Measurements from ENCODE around the gene TULP4. TPM values are rescaled to one million over a fixed set of nuclear protein-coding genes. Genes with fewer than 3 reads are reported as not detected.

TULP4 gene
- total RNA-seq, 1 experiment from 2014 or later = 82.0 TPM

- no peak overlapping the region for H3K27ac ChIP-seq (ENCODE audit: low read depth, low read length, poor library complexity, severe bottlenecking)
- POLR2A ChIA-PET (ENCODE audit: low non-redundant PET) = no interaction called here
- CTCF ChIA-PET = no interaction called here
- intact Hi-C loops (cut with micrococcal nuclease; ENCODE audit: unreplicated experiment) = no loop called here
- no peak for TF ChIP-seq EZH2 (IDR thresholded peaks at IDR 0.05; ENCODE audit: borderline replicate concordance, low read depth, low read length, poor library complexity, severe bottlenecking)
- TF ChIP-seq CTCF (conservative IDR thresholded peaks at IDR 0.05; ENCODE audit: low read depth, low read length) = no peak
- peaks cover 5% of the 10 kb centered on the region for H3K4me1 ChIP-seq (ENCODE audit: insufficient read depth, low read length, poor library complexity, severe bottlenecking)
- DNase-seq (ENCODE audit: low spot score) = no peak
- no peaks in the 10 kb centered on the region for H3K36me3 ChIP-seq (ENCODE audit: insufficient read depth, low read length, poor library complexity, severe bottlenecking)
- H3K9me3 ChIP-seq (ENCODE audit: low read depth, low read length, poor library complexity, severe bottlenecking) = no peaks in the 10 kb centered on the region
- no TSS peak for BruUV-seq (replicated peaks)
- H3K27me3 ChIP-seq (replicated peaks; ENCODE audit: insufficient read depth, low read depth, low read length, poor library complexity) = no peaks in the 10 kb centered on the region
- no peak overlapping the region for H3K4me3 ChIP-seq (ENCODE audit: low read depth, low read length, poor library complexity, severe bottlenecking)
Measured at GRCh38 chr6:158382491-158382890, 70.2 kb downstream of the TULP4 start.

GRCh38 chr6:158383057-158383456 is 70.8 kb downstream of the TULP4 start:
- H3K27ac ChIP-seq (ENCODE audit: low read depth, low read length, poor library complexity, severe bottlenecking) = no peak overlapping the region
- peaks cover 11% of the 10 kb centered on the region for H3K4me1 ChIP-seq (ENCODE audit: insufficient read depth, low read length, poor library complexity, severe bottlenecking)
- no peaks in the 10 kb centered on the region for H3K36me3 ChIP-seq (ENCODE audit: insufficient read depth, low read length, poor library complexity, severe bottlenecking)
- TF ChIP-seq EZH2 (IDR thresholded peaks at IDR 0.05; ENCODE audit: borderline replicate concordance, low read depth, low read length, poor library complexity, severe bottlenecking) (no peak), CTCF (conservative IDR thresholded peaks at IDR 0.05; ENCODE audit: low read depth, low read length) (no peak)
- H3K4me3 ChIP-seq (ENCODE audit: low read depth, low read length, poor library complexity, severe bottlenecking) = no peak overlapping the region
- no TSS peak for BruUV-seq (replicated peaks)
- DNase-seq (ENCODE audit: low spot score) = no peak
- POLR2A ChIA-PET (ENCODE audit: low non-redundant PET) = no interaction called here
- H3K9me3 ChIP-seq (ENCODE audit: low read depth, low read length, poor library complexity, severe bottlenecking) = no peaks in the 10 kb centered on the region
- H3K27me3 ChIP-seq (replicated peaks; ENCODE audit: insufficient read depth, low read depth, low read length, poor library complexity) = no peaks in the 10 kb centered on the region
- CTCF ChIA-PET = no interaction called here
- intact Hi-C loops (cut with micrococcal nuclease; ENCODE audit: unreplicated experiment) = no loop called here

GRCh38 chr6:158383542-158383941 is 71.3 kb downstream of the TULP4 start:
- no peaks in the 10 kb centered on the region for H3K27me3 ChIP-seq (replicated peaks; ENCODE audit: insufficient read depth, low read depth, low read length, poor library complexity)
- no peak overlapping the region for H3K4me3 ChIP-seq (ENCODE audit: low read depth, low read length, poor library complexity, severe bottlenecking)
- intact Hi-C loops (cut with micrococcal nuclease; ENCODE audit: unreplicated experiment) = no loop called here
- H3K9me3 ChIP-seq (ENCODE audit: low read depth, low read length, poor library complexity, severe bottlenecking) = no peaks in the 10 kb centered on the region
- TF ChIP-seq CTCF (conservative IDR thresholded peaks at IDR 0.05; ENCODE audit: low read depth, low read length) = no peak
- no peak for TF ChIP-seq EZH2 (IDR thresholded peaks at IDR 0.05; ENCODE audit: borderline replicate concordance, low read depth, low read length, poor library complexity, severe bottlenecking)
- H3K4me1 ChIP-seq (ENCODE audit: insufficient read depth, low read length, poor library complexity, severe bottlenecking) = peaks cover 11% of the 10 kb centered on the region
- POLR2A ChIA-PET (ENCODE audit: low non-redundant PET) = no interaction called here
- DNase-seq (ENCODE audit: low spot score) = no peak
- BruUV-seq (replicated peaks) = no TSS peak
- no peaks in the 10 kb centered on the region for H3K36me3 ChIP-seq (ENCODE audit: insufficient read depth, low read length, poor library complexity, severe bottlenecking)
- H3K27ac ChIP-seq (ENCODE audit: low read depth, low read length, poor library complexity, severe bottlenecking) = no peak overlapping the region
- CTCF ChIA-PET = no interaction called here

Measured in A673 (cell line).